Activated CD4-positive, alpha-beta memory T cell treated with anti-CD3 and anti-CD28 coated beads, Interleukin-2, amount 10 ng/mL, durations not matched to agents 7 days and 5 days (primary cell): Measurements from ENCODE around the gene C4orf36. TPM values are rescaled to one million over a fixed set of nuclear protein-coding genes. Genes with fewer than 3 reads are reported as not detected.
A peak's percentile ranks its signal among the peaks of the same experiment; 100 is the strongest.

Source experiments
- CTCF ChIA-PET: fragments of 350-600 bp; sonication (Branson Sonifier 250); formaldehyde crosslinking; loops from one replicate; lab custom pipeline; 2021; ENCODE audit warnings: antibody characterized with exemption, inconsistent platforms; lab: Charles Lee
- POLR2A ChIA-PET: fragments of 350-600 bp; sonication (Branson Sonifier 250); formaldehyde crosslinking; loops from one replicate; lab custom pipeline; 2021; ENCODE audit warnings: antibody characterized with exemption; lab: Charles Lee
- DNase-seq: peaks from one replicate; pipeline ENCODE4 v3.0.0-alpha.2; 2020
- H3K27ac Mint-ChIP-seq: one replicate; pipeline ENCODE4 v1.8.0; 2021; ENCODE audit warnings: mild to moderate bottlenecking, mixed read lengths
- H3K27me3 Mint-ChIP-seq: one replicate; pipeline ENCODE4 v1.8.0; 2021; ENCODE audit warnings: mixed read lengths
- H3K36me3 Mint-ChIP-seq: one replicate; pipeline ENCODE4 v1.8.0; 2021; ENCODE audit warnings: low read depth, mixed read lengths
- H3K4me1 Mint-ChIP-seq: one replicate; pipeline ENCODE4 v1.8.0; 2021; ENCODE audit warnings: mixed read lengths
- H3K4me3 Mint-ChIP-seq: one replicate; pipeline ENCODE4 v1.8.0; 2021; ENCODE audit warnings: mild to moderate bottlenecking, mixed read lengths
- H3K9me3 Mint-ChIP-seq: one replicate; pipeline ENCODE4 v1.8.0; 2021; ENCODE audit warnings: mixed read lengths
- total RNA-seq, 2 experiments: library from RNA; stranded (reverse); gene quantifications; one replicate each; pipeline ENCODE4 v1.2.3, GENCODE V29; 2021

The C4orf36 gene
- total RNA-seq, 2 experiments from 2014 or later = not detected

DNA sequence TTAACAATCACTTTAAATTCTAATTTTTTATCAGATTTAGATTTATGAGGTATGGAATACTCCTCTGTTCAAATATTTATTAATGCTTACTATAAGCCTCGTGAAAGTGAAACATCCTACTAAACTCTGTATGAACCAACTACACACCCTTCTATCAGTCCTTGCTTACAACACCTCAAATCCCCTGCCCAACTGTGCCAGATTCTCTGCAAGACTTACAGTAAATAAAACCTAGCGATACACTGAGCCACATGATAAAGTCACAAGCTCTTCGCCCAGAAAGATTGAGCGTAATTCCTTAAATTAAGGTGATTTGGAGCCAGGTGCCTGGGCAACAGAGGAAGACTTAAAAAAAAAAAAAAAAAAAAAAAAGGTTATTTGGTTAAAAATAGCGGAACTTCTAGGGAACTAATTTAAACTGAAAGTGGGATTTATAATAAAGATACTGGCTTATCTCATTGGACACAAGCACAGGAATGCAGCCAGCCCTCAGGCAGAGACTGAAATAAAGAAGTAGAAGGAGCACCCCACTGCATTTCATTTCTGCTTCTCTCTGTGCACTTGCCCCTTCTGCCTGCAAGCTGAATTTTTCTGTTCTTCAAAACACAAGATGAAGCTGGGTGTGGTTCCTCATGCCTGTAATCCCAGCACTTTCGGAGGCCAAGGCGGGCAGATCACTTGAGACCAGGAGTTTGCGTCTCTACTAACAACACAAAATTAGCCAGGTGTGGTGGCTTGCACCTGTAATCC, 17.5 kb upstream of the C4orf36 start:
- no peak overlapping the region for H3K27ac Mint-ChIP-seq
- no peaks in the 10 kb centered on the region for H3K36me3 Mint-ChIP-seq
- CTCF ChIA-PET = interaction anchor here (0.7 to 2.4 kb wide), 6 partner anchors 10 to 414 kb away, joined by 3 to 11 read pairs (median 4); no protein-coding TSS in a partner anchor
- POLR2A ChIA-PET = no interaction called here
- peaks cover 13% of the 10 kb centered on the region for H3K4me1 Mint-ChIP-seq
- no peaks in the 10 kb centered on the region for H3K27me3 Mint-ChIP-seq
- no peaks in the 10 kb centered on the region for H3K9me3 Mint-ChIP-seq
- DNase-seq = no peak
- no peak overlapping the region for H3K4me3 Mint-ChIP-seq

DNA sequence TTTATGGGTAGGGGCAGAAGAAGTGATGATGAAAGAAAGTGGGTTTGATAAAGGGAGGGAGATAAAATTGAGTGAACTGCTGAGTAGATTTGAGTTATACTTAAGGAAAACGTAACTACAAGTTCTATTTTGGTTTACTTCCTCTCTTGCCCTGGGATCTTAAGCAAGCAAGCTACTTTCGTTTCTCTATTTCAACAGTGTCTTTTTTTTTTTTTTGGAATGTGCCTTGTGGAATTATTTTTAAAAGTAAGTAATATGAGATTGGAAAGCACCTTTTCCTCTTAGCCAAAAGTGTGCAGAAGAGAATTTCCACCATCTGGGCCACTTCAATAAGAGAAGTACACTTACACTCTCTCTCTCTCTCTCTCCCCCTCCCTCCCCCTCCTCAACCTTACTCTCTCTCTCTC, 16.0 kb upstream of the C4orf36 start:
- H3K36me3 Mint-ChIP-seq = no peaks in the 10 kb centered on the region
- POLR2A ChIA-PET = interaction anchor here (0.9 to 1.0 kb wide), 2 partner anchors 29 to 409 kb away, joined by 4 to 5 read pairs; no protein-coding TSS in a partner anchor

DNA sequence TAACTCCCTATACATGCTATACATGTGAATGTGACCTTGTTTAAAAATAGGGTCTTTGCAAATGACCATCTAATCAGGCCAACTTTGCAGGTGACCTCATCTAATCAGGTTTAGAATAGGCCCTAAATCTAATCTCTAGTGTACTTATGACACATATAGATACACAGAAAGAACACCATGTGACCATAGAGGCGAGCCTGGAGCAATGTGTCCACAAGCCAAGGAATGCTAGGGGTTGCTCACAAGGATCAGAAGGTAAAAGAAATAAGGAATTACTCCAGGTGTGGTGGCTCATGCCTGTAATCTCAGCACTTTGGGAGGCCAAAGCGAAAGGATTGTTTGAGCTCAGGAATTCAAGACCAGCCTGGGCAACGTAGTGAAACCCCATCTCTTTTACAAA, 9.6 kb upstream of the C4orf36 start:
- Mint-ChIP-seq H3K27me3 (peaks cover 3% of the 10 kb centered on the region), H3K27ac (no peak overlapping the region), H3K4me1 (peaks cover 2% of the 10 kb centered on the region), H3K9me3 (no peaks in the 10 kb centered on the region), H3K4me3 (no peak overlapping the region), H3K36me3 (no peaks in the 10 kb centered on the region)
- CTCF ChIA-PET = interaction anchor here (3.2 kb wide), 1 partner anchor 21 kb away, joined by 16 read pairs; no protein-coding TSS in a partner anchor
- POLR2A ChIA-PET = interaction anchor here (0.6 kb wide), 1 partner anchor 43 kb away, joined by 3 read pairs; no protein-coding TSS in a partner anchor
- no peak for DNase-seq

More for the DNA sequence above, 16.0 kb upstream of the C4orf36 start:
- CTCF ChIA-PET = interaction anchor here (2.4 kb wide), 1 partner anchor 15 kb away, joined by 11 read pairs; no protein-coding TSS in a partner anchor
- no peak for DNase-seq
- H3K9me3 Mint-ChIP-seq = no peaks in the 10 kb centered on the region
- H3K4me3 Mint-ChIP-seq = no peak overlapping the region
- H3K4me1 Mint-ChIP-seq = peaks cover 14% of the 10 kb centered on the region
- peaks cover 3% of the 10 kb centered on the region for H3K27me3 Mint-ChIP-seq
- no peak overlapping the region for H3K27ac Mint-ChIP-seq

DNA sequence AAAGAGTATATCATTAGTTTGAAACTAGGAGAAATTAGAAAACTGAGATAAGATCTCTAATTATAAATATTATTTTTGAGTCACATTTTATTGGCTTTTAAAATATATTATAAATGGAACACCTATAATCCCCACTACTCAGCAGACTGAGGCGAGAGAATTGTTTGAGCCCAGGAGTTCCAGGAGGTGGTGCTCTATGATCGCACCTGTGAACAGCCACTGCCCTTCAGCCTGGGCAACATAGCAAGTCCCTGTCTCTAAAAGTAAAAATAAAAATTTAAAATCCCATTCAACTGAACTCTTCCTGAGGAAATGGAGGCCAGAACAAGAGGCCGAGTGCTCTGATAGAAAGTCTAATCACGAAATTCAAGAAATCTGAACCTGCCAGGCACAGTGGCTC, 6.3 kb upstream of the C4orf36 start:
- POLR2A ChIA-PET = no interaction called here
- CTCF ChIA-PET = interaction anchor here (1.0 kb wide), 1 partner anchor 304 kb away, joined by 3 read pairs; the partner anchor contains the start of gene PTPN13
- H3K27me3 Mint-ChIP-seq = peaks cover 3% of the 10 kb centered on the region

DNA sequence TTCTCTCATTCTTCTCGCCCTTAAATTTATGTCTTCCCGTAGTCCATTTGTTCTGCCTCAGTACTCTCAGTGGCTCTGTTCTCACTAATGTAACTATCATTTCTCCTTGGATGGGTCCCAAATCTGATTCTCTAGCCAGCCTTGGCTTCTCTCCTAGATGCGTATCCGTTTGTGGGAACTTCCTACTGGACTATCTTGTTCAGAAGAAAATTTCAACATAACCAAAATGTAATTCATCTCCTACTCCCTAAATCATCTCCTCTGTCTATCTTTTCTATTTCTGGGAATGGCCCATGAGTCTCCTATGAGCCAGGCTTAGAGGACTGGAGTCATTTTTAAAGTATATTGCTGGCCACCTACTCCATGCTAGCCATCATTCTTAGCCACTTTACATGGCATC, 4.4 kb upstream of the C4orf36 start:
- Mint-ChIP-seq H3K9me3 (no peaks in the 10 kb centered on the region), H3K4me1 (peaks cover 9% of the 10 kb centered on the region), H3K27ac (no peak overlapping the region), H3K4me3 (no peak overlapping the region), H3K36me3 (no peaks in the 10 kb centered on the region), H3K27me3 (peaks cover 9% of the 10 kb centered on the region)
- ChIA-PET CTCF (interaction anchor here (1.0 to 2.4 kb wide), 3 partner anchors 397 to 401 kb away, joined by 8 to 20 read pairs (median 9); no protein-coding TSS in a partner anchor), POLR2A (no interaction called here)
- no peak for DNase-seq

More for the DNA sequence above, 6.3 kb upstream of the C4orf36 start:
- Mint-ChIP-seq H3K4me3 (no peak overlapping the region), H3K27ac (no peak overlapping the region), H3K36me3 (no peaks in the 10 kb centered on the region), H3K4me1 (no peaks in the 10 kb centered on the region), H3K9me3 (no peaks in the 10 kb centered on the region)
- DNase-seq = no peak

DNA sequence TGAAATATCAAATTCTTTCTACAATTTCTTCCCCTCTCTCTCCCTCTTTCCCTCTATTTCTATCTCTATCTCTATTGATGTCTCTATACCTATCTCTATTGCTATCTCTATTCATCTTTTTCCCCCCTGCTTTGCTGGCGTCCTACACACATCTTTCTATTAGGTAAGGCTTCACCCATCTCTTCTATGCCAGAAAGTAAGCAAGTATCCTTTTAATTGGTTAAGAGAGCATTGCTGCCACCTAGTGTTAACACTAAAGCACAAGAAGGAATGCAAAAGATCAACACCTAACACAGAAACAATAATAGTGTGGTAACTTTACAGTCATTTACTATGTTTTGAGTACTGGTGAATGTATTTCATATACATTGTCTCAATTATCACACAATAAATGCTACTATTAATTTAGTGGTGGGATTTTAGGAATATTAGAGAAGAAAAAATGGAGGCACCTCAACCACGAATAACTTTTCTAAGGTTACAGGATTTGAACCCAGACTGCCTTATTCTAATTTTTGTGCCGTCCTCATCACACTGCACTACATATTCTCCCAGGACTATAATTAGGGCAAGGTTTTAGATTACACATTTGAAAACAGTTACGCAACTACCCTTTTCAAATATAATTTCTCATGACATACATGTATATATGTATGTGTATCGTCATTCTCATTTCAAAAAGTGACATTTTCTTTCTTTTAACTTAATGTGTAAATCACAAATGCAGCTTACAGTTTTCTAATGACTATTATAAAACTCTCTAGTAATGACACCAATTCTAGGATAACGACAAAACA, 3.7 kb upstream of the C4orf36 start:
- no peaks in the 10 kb centered on the region for H3K9me3 Mint-ChIP-seq
- no peak overlapping the region for H3K27ac Mint-ChIP-seq
- H3K36me3 Mint-ChIP-seq = no peaks in the 10 kb centered on the region
- peaks cover 12% of the 10 kb centered on the region for H3K4me1 Mint-ChIP-seq
- CTCF ChIA-PET = interaction anchor here (1.0 to 3.6 kb wide), 4 partner anchors 374 to 400 kb away, joined by 9 to 68 read pairs (median 16); no protein-coding TSS in a partner anchor
- no peak overlapping the region for H3K4me3 Mint-ChIP-seq
- POLR2A ChIA-PET = no interaction called here
- H3K27me3 Mint-ChIP-seq = peaks cover 16% of the 10 kb centered on the region
- DNase-seq = no peak

DNA sequence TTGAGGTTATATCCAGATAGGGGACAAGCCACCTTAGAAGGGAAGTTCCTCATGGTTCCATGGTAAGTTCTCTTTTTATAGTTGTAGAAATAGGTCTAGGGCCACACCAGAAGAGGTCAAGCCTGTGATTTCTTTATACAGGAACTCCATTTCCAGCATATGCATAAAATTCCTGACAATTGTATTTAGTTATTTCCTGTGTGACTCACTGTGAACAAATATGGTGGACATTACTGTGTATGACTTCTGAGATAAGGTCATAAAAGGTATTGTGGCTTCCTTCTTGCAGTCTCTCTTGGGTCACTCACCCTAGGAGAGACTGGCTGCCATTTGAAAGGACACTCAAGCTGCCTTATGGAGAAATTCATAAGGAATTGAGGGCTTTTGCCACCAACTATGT, 2.2 kb upstream of the C4orf36 start:
- POLR2A ChIA-PET = no interaction called here

DNA sequence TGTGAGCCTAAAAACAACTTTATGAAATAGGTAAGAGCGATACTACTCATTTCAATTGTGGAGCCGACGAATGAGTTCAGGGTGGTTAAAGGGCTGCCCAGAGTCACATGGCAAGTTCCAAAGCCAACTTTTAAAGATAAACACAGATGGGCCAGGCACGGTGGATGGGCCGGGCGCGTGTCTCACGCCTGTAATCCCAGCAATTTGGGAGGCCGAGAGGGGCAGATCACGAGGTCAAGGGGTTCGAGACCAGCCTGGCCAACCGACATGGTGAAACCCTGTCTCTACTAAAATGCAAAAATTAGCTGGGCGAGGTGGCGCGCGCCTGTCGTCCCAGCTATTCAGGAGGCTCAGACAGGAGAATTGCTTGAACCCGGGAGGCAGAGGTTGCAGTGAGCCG, 914 bp upstream of the C4orf36 start:
- ChIA-PET CTCF (interaction anchor here (0.6 to 3.6 kb wide), 5 partner anchors 10 to 579 kb away, joined by 3 to 68 read pairs (median 4); no protein-coding TSS in a partner anchor), POLR2A (no interaction called here)
- Mint-ChIP-seq H3K27ac (no peak overlapping the region), H3K9me3 (no peaks in the 10 kb centered on the region), H3K36me3 (no peaks in the 10 kb centered on the region), H3K4me1 (peaks cover 12% of the 10 kb centered on the region), H3K27me3 (peaks cover 21% of the 10 kb centered on the region), H3K4me3 (peak overlapping the region; percentile 58)
- no peak for DNase-seq

More for the DNA sequence above, 2.2 kb upstream of the C4orf36 start:
- Mint-ChIP-seq H3K36me3 (no peaks in the 10 kb centered on the region), H3K4me3 (no peak overlapping the region), H3K27me3 (peaks cover 19% of the 10 kb centered on the region), H3K27ac (no peak overlapping the region), H3K9me3 (no peaks in the 10 kb centered on the region), H3K4me1 (peaks cover 12% of the 10 kb centered on the region)
- CTCF ChIA-PET = interaction anchor here (1.1 to 3.6 kb wide), 4 partner anchors 237 to 397 kb away, joined by 3 to 68 read pairs (median 8); no protein-coding TSS in a partner anchor
- DNase-seq = no peak

DNA sequence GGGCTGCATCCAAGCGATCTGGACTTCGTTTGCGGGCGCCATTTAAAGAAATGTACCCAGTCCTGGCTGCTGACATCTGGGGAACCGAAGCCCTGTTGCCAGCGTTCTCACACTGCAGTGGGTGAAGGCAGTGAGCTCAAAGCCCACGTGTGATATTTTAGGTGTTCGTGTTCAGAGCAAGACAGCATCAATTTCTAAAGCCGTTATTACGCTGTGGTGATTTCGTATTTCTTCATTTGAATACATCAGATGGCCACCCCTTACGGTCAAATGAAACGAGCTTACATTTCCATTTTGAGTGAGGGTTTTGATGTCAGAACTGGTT, 376 bp upstream of the C4orf36 start:
- peaks cover 12% of the 10 kb centered on the region for H3K4me1 Mint-ChIP-seq
- H3K9me3 Mint-ChIP-seq = no peaks in the 10 kb centered on the region
- DNase-seq = no peak
- ChIA-PET CTCF (interaction anchor here (0.6 to 3.6 kb wide), 5 partner anchors 11 to 580 kb away, joined by 3 to 68 read pairs (median 4); no protein-coding TSS in a partner anchor), POLR2A (no interaction called here)
- H3K4me3 Mint-ChIP-seq = peak overlapping the region; percentile 58
- no peaks in the 10 kb centered on the region for H3K36me3 Mint-ChIP-seq
- H3K27me3 Mint-ChIP-seq = peaks cover 21% of the 10 kb centered on the region
- no peak overlapping the region for H3K27ac Mint-ChIP-seq

DNA sequence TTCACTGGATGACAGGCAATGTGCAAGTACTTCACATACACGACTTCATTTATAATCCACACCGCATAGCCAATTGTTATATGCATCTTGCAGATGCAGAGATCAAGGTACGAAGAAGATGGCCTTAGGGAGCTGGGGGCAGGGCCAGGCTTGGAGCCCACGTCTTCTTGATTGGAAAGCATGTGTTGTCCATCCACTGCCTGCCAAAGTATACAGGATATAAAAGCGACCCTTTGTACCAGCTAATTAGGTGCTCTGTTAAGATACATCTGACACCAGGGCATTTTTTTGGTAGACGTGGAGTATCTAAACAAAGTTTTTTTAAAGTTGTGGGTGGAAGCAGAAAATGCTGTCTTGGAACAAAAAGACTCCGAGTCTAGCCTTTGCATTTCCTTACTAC, 1.4 kb downstream of the C4orf36 start:
- POLR2A ChIA-PET = no interaction called here
- Mint-ChIP-seq H3K9me3 (no peaks in the 10 kb centered on the region), H3K27ac (no peak overlapping the region), H3K36me3 (no peaks in the 10 kb centered on the region), H3K4me1 (peaks cover 12% of the 10 kb centered on the region), H3K4me3 (no peak overlapping the region), H3K27me3 (peaks cover 21% of the 10 kb centered on the region)
- CTCF ChIA-PET = interaction anchor here (1.0 to 1.7 kb wide), 2 partner anchors 392 to 395 kb away, joined by 4 to 6 read pairs; no protein-coding TSS in a partner anchor
- no peak for DNase-seq

DNA sequence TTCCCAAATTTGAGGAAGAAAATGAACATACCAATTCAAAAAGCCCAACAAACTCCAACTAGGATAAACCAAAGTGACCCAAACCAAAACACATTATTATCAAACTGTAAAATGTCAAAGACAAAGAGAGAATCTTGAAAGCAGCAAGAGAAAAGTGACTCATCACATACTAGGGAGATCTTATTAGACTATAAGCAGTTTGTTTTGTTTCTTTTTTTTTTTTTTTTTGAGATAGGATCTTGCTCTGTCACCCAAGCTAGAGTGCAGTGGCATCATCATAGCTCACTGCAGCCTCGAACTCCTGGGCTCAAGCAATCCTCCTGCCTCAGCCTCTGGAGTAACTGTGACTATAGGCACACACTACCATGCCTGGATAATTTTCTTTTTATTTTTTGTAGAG, 12.6 kb downstream of the C4orf36 start:
- Mint-ChIP-seq H3K9me3 (peaks cover 12% of the 10 kb centered on the region), H3K4me3 (no peak overlapping the region), H3K27ac (no peak overlapping the region), H3K4me1 (no peaks in the 10 kb centered on the region), H3K27me3 (no peaks in the 10 kb centered on the region), H3K36me3 (peaks cover 5% of the 10 kb centered on the region)
- ChIA-PET CTCF (no interaction called here), POLR2A (no interaction called here)
- DNase-seq = no peak

DNA sequence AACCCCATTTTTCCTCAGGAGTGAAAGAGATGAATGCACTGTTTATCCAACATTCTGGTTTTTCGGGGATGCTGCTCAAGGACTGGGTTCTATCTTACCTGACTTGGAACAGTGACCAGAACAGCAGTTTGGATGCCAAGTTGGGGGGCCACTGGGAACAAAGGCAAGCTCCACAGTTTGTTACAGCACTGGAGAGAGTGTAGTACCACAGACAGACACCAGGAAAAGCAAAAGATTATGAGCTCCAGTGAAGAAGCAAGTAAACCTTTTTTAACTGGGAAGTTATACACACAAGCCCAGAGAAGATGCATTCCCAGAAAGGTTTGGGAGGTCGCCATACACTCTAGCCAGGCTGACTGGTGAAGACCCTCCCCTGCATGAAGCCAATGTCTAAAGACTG, 13.6 kb downstream of the C4orf36 start:
- CTCF ChIA-PET = no interaction called here
- Mint-ChIP-seq H3K27me3 (no peaks in the 10 kb centered on the region), H3K36me3 (peaks cover 5% of the 10 kb centered on the region), H3K9me3 (peaks cover 12% of the 10 kb centered on the region), H3K27ac (no peak overlapping the region), H3K4me1 (no peaks in the 10 kb centered on the region), H3K4me3 (no peak overlapping the region)
- POLR2A ChIA-PET = no interaction called here
- DNase-seq = no peak
